Neutrophil (primary cell): Measurements from ENCODE around the gene RNF40.
"Not testable (repeated sequence)": the region's sequence is repeated elsewhere in the genome, so short reads cannot be mapped to it uniquely, and the experiment has no call there.

Experiments used
- H3K27ac ChIP-seq: fragments of 200-600 bp; sonication (generic); 2 replicates; pipeline ENCODE4 v1.5.1; 2016; ENCODE audit warnings: mild to moderate bottlenecking, moderate library complexity
- H3K27me3 ChIP-seq: fragments of 200-600 bp; sonication (generic); 2 replicates; pipeline ENCODE4 v1.6.0; 2016; ENCODE audit warnings: mild to moderate bottlenecking
- H3K36me3 ChIP-seq: fragments of 200-600 bp; sonication (generic); 2 replicates; pipeline ENCODE4 v1.5.1; 2017
- H3K4me1 ChIP-seq, 2 experiments: fragments of 200-600 bp in 1 of 2; sonication (generic) in 1 of 2; 1 replicate in 1 of 2; 2 replicates in 1 of 2; pipeline versions ENCODE4 v1.5.1 to v1.6.1; 2013 to 2016; ENCODE audit warnings: low read depth in 1 of 2, low read length in 1 of 2, mild to moderate bottlenecking in 1 of 2, moderate library complexity in 1 of 2; ENCODE audit not compliant: control insufficient read depth in 1 of 2, insufficient read depth in 1 of 2
- H3K4me3 ChIP-seq, 2 experiments: fragments of 200-600 bp in 1 of 2; sonication (generic) in 1 of 2; 1 replicate in 1 of 2; 2 replicates in 1 of 2; pipeline ENCODE4 v1.5.1; 2013 to 2016; ENCODE audit warnings: low read depth in 1 of 2, low read length in 1 of 2, mild to moderate bottlenecking in 1 of 2, moderate library complexity in 1 of 2
- H3K9me3 ChIP-seq: fragments of 200-600 bp; sonication (generic); 2 replicates; pipeline ENCODE4 v1.5.1; 2016
- CTCF ChIP-seq: fragments of 200-600 bp; sonication (generic); IDR thresholded peaks from 2 replicates; pipeline ENCODE4 v1.5.1; 2016; ENCODE audit warnings: antibody characterized with exemption

Gene RNF40

GRCh38 chr16:30797670-30798309 lies 35.7 kb downstream of the RNF40 start:
- Histone ChIP-seq H3K27ac (no peak overlapping the region), H3K4me3 (no peak overlapping the region), H3K9me3 (no peaks in the 10 kb centered on the region), H3K4me1 (no peaks in the 10 kb centered on the region), H3K27me3 (no peaks in the 10 kb centered on the region), H3K36me3 (no peaks in the 10 kb centered on the region)
- no peak for TF ChIP-seq CTCF

- Histone ChIP-seq H3K4me3 (no peak overlapping the region), H3K36me3 (no peaks in the 10 kb centered on the region), H3K27me3 (no peaks in the 10 kb centered on the region), H3K27ac (no peak overlapping the region), H3K9me3 (no peaks in the 10 kb centered on the region), H3K4me1 (peaks cover 28 to 29% of the 10 kb centered on the region in 2 experiments)
- TF ChIP-seq CTCF: no peak
Measured at GRCh38 chr16:30802936-30803335, 40.8 kb downstream of the RNF40 start.

- Histone ChIP-seq H3K27ac (no peak overlapping the region), H3K27me3 (no peaks in the 10 kb centered on the region), H3K9me3 (no peaks in the 10 kb centered on the region), H3K4me1 (peaks cover 36 to 37% of the 10 kb centered on the region in 2 experiments), H3K36me3 (no peaks in the 10 kb centered on the region), H3K4me3 (peak overlapping the region; percentile 64 to 65)
- no peak for TF ChIP-seq CTCF
Measured at GRCh38 chr16:30805056-30805369, 42.9 kb downstream of the RNF40 start.

GRCh38 chr16:30805370-30806169 lies 43.4 kb downstream of the RNF40 start:
- Histone ChIP-seq H3K4me1 (peaks cover 36 to 37% of the 10 kb centered on the region in 2 experiments), H3K27ac (peak overlapping the region; percentile 47)

GRCh38 chr16:30808146-30808545 lies 46.0 kb downstream of the RNF40 start:
- peak overlapping the region in 1 of 2 experiments; percentile 26 for H3K4me3 ChIP-seq
- H3K27me3 ChIP-seq: no peaks in the 10 kb centered on the region
- H3K36me3 ChIP-seq: no peaks in the 10 kb centered on the region
- no peak for TF ChIP-seq CTCF
- no peaks in the 10 kb centered on the region for H3K9me3 ChIP-seq
- peak overlapping the region; percentile 51 for H3K27ac ChIP-seq
- peaks cover 46 to 49% of the 10 kb centered on the region in 2 experiments for H3K4me1 ChIP-seq

More at GRCh38 chr16:30805370-30806169, 43.4 kb downstream of the RNF40 start:
- TF ChIP-seq CTCF: no peak
- peak overlapping the region; percentile 64 to 65 for H3K4me3 ChIP-seq
- no peaks in the 10 kb centered on the region for H3K9me3 ChIP-seq
- H3K27me3 ChIP-seq: no peaks in the 10 kb centered on the region
- H3K36me3 ChIP-seq: no peaks in the 10 kb centered on the region

- H3K36me3 ChIP-seq, H3K27me3 ChIP-seq, H3K4me3 ChIP-seq, H3K9me3 ChIP-seq: not testable (repeated sequence)
- Histone ChIP-seq H3K4me1 (peaks cover 54 to 58% of the 10 kb centered on the region in 2 experiments), H3K27ac (peak overlapping the region; percentile 51)
Measured at GRCh38 chr16:30808890-30809426, 46.8 kb downstream of the RNF40 start.

GRCh38 chr16:30809675-30810074 lies 47.6 kb downstream of the RNF40 start:
- peaks cover 60 to 63% of the 10 kb centered on the region in 2 experiments for H3K4me1 ChIP-seq
- not testable (repeated sequence) for H3K36me3 ChIP-seq, H3K4me3 ChIP-seq, H3K27ac ChIP-seq, H3K9me3 ChIP-seq, H3K27me3 ChIP-seq
